GM12873 (cell line): Measurements from ENCODE around the gene CORIN.

Source experiments
- CTCF ChIP-seq: IDR thresholded peaks from 2 replicates; pipeline ENCODE4 v1.5.1; 2012; ENCODE audit warnings: low read depth, mild to moderate bottlenecking, moderate library complexity, low read length, control low read depth; ENCODE audit not compliant: insufficient read depth; ENCODE audit errors: missing control alignments

CORIN gene

GRCh38 chr4:47562297-47562696 is 275.6 kb downstream of the CORIN start:
- no peak for TF ChIP-seq CTCF

- no peak for TF ChIP-seq CTCF
Measured at GRCh38 chr4:47561331-47561730, 276.5 kb downstream of the CORIN start.

- no peak for TF ChIP-seq CTCF
Measured at GRCh38 chr4:47560682-47561081, 277.2 kb downstream of the CORIN start.

GRCh38 chr4:47557255-47557654 is 280.6 kb downstream of the CORIN start:
- TF ChIP-seq CTCF, result no peak

GRCh38 chr4:47553329-47554125 is 284.3 kb downstream of the CORIN start:
- TF ChIP-seq CTCF, result no peak

GRCh38 chr4:47551682-47552081 is 286.2 kb downstream of the CORIN start:
- no peak for TF ChIP-seq CTCF

- TF ChIP-seq CTCF, result no peak
Measured at GRCh38 chr4:47550899-47551548, 286.8 kb downstream of the CORIN start.
